DOHH2 (cell line): Measurements from ENCODE around the gene AOC1.

Experiments
- H3F3A ChIP-seq: fragments of 200-600 bp; sonication (generic), shearing (Covaris generic); 2 replicates; pipeline ENCODE4 v1.6.0; 2016; ENCODE audit warnings: antibody characterized with exemption, mild to moderate bottlenecking; ENCODE audit not compliant: control insufficient read depth, insufficient read depth
- H3K27ac ChIP-seq: fragments of 200-600 bp; sonication (generic); 2 replicates; pipeline ENCODE4 v1.5.1; 2014; ENCODE audit warnings: low read depth, mild to moderate bottlenecking, low read length, moderate library complexity
- H3K27me3 ChIP-seq: fragments of 200-600 bp; sonication (generic); 2 replicates; pipeline ENCODE4 v1.6.1; 2014; ENCODE audit warnings: mild to moderate bottlenecking, low read length, mixed read lengths; ENCODE audit not compliant: control insufficient read depth
- H3K36me3 ChIP-seq: fragments of 200-600 bp; sonication (generic); 2 replicates; pipeline ENCODE4 v1.6.1; 2014; ENCODE audit warnings: mild to moderate bottlenecking, low read length, moderate library complexity, mixed read lengths; ENCODE audit not compliant: control insufficient read depth
- H3K4me1 ChIP-seq: fragments of 200-600 bp; sonication (generic); 2 replicates; pipeline ENCODE4 v1.6.1; 2014; ENCODE audit warnings: mild to moderate bottlenecking, low read length, mixed read lengths; ENCODE audit not compliant: control insufficient read depth
- H3K4me2 ChIP-seq: fragments of 200-600 bp; sonication (generic); 2 replicates; pipeline ENCODE4 v1.6.0; 2014; ENCODE audit warnings: mild to moderate bottlenecking, low read length, moderate library complexity
- H3K4me3 ChIP-seq: fragments of 200-600 bp; sonication (generic); 2 replicates; pipeline ENCODE4 v1.5.1; 2014; ENCODE audit warnings: mild to moderate bottlenecking, low read length, mixed read lengths
- H3K79me2 ChIP-seq: fragments of 200-600 bp; sonication (generic); 2 replicates; pipeline ENCODE4 v1.6.1; 2014; ENCODE audit warnings: mild to moderate bottlenecking, low read length, mixed read lengths; ENCODE audit not compliant: control insufficient read depth
- H3K9me2 ChIP-seq: fragments of 200-600 bp; sonication (generic); replicated peaks from 2 replicates; pipeline ENCODE4 v1.6.1; 2014; ENCODE audit warnings: mild to moderate bottlenecking, low read length, mixed read lengths; ENCODE audit not compliant: control insufficient read depth
- H3K9me3 ChIP-seq: fragments of 200-600 bp; sonication (generic); 2 replicates; pipeline ENCODE4 v1.6.1; 2014; ENCODE audit warnings: antibody characterized with exemption, low read length, mixed read lengths; ENCODE audit not compliant: control insufficient read depth, insufficient read depth
- H4K20me1 ChIP-seq: fragments of 200-600 bp; sonication (generic); 2 replicates; pipeline ENCODE4 v1.6.0; 2014; ENCODE audit warnings: low read depth, mild to moderate bottlenecking, antibody characterized with exemption, low read length, moderate library complexity; ENCODE audit not compliant: control insufficient read depth, insufficient read depth
- CTCF ChIP-seq: fragments of 200-600 bp; sonication (generic); IDR thresholded peaks from one replicate; pipeline ENCODE4 v1.5.1; 2014; ENCODE audit warnings: antibody characterized with exemption, mild to moderate bottlenecking, low read depth, low read length; ENCODE audit not compliant: poor library complexity, severe bottlenecking
- EZH2phosphoT487 ChIP-seq: fragments of 200-600 bp; sonication (generic); IDR thresholded peaks from 2 replicates; pipeline ENCODE4 v1.6.1; 2017; ENCODE audit warnings: borderline replicate concordance, mild to moderate bottlenecking, antibody characterized with exemption, low read length, moderate library complexity, mixed read lengths

AOC1 gene

GRCh38 chr7:150876817-150877526 lies 24.7 kb downstream of the AOC1 start:
- Histone ChIP-seq H3K9me2 (no peaks in the 10 kb centered on the region), H3K4me3 (peak overlapping the region; percentile 26; the same call in 1 of the 2 replicates), H3F3A (no peaks in the 10 kb centered on the region), H4K20me1 (no peaks in the 10 kb centered on the region), H3K4me2 (peak overlapping the region; percentile 51), H3K4me1 (peaks cover 18% of the 10 kb centered on the region), H3K9me3 (peaks cover 1% of the 10 kb centered on the region; the same call in 1 of the 2 replicates), H3K27ac (no peak overlapping the region), H3K36me3 (no peaks in the 10 kb centered on the region), H3K27me3 (peaks cover 29% of the 10 kb centered on the region), H3K79me2 (no peaks in the 10 kb centered on the region)
- TF ChIP-seq EZH2phosphoT487, result no peak
- TF ChIP-seq CTCF, result peak; percentile 63

GRCh38 chr7:150877536-150877935 lies 25.2 kb downstream of the AOC1 start:
- TF ChIP-seq CTCF (no peak), EZH2phosphoT487 (no peak)

GRCh38 chr7:150879345-150879744 lies 27.0 kb downstream of the AOC1 start:
- Histone ChIP-seq H3K9me2 (no peaks in the 10 kb centered on the region), H3F3A (no peaks in the 10 kb centered on the region), H3K27me3 (peaks cover 15% of the 10 kb centered on the region), H3K27ac (no peak overlapping the region), H3K4me2 (no peak overlapping the region), H3K79me2 (no peaks in the 10 kb centered on the region), H3K4me1 (peaks cover 18% of the 10 kb centered on the region), H4K20me1 (no peaks in the 10 kb centered on the region), H3K36me3 (no peaks in the 10 kb centered on the region), H3K4me3 (no peak overlapping the region), H3K9me3 (no peaks in the 10 kb centered on the region)
- TF ChIP-seq EZH2phosphoT487 (no peak), CTCF (no peak)

More at GRCh38 chr7:150877536-150877935, 25.2 kb downstream of the AOC1 start:
- no peaks in the 10 kb centered on the region for H3F3A ChIP-seq
- 0 out of 2 replicates have a peak overlapping the region, but pooled peaks have one; percentile 51 for H3K4me2 ChIP-seq
- H3K36me3 ChIP-seq, result no peaks in the 10 kb centered on the region
- H3K9me3 ChIP-seq, result no peaks in the 10 kb centered on the region
- no peak overlapping the region for H3K27ac ChIP-seq
- H3K27me3 ChIP-seq, result peaks cover 28% of the 10 kb centered on the region
- no peaks in the 10 kb centered on the region for H3K9me2 ChIP-seq
- no peaks in the 10 kb centered on the region for H4K20me1 ChIP-seq
- no peak overlapping the region for H3K4me3 ChIP-seq
- H3K4me1 ChIP-seq, result peaks cover 18% of the 10 kb centered on the region
- H3K79me2 ChIP-seq, result no peaks in the 10 kb centered on the region
